H1 (cell line): Measurements from ENCODE around the gene MBNL1. TPM values are rescaled to one million over a fixed set of nuclear protein-coding genes. Genes with fewer than 3 reads are reported as not detected.

ENCODE experiments used
- CTCF ChIA-PET: fragments of 300-600 bp; sonication (Branson Sonifier 250); formaldehyde crosslinking; loops from one replicate; lab custom pipeline; 2021; ENCODE audit not compliant: partially characterized antibody; lab: Charles Lee
- POLR2A ChIA-PET: fragments of 300-600 bp; sonication (Branson Sonifier 250); formaldehyde crosslinking; loops from one replicate; lab custom pipeline; 2021; ENCODE audit warnings: inconsistent platforms; ENCODE audit not compliant: partially characterized antibody; lab: Charles Lee
- DNase-seq, 2 experiments: peaks; one replicate each; pipeline versions ENCODE4 v3.0.0 to v3.0.0-alpha.2; 2010 to 2022; ENCODE audit warnings: low spot score in 2 of 2, low read depth in 1 of 2, mixed read lengths in 1 of 2
- FAIRE-seq: peaks from 2 replicates; lab custom pipeline; 2011; peaks lifted over from hg19 to GRCh38; lab: Jason Lieb, UNC
- H2AFZ ChIP-seq: 2 replicates; pipeline ENCODE4 v1.8.1; 2012; ENCODE audit warnings: low read length, inconsistent platforms
- H2AK5ac ChIP-seq: 2 replicates; pipeline ENCODE4 v1.6.1; 2013; ENCODE audit warnings: low read depth, low read length
- H2BK120ac ChIP-seq: replicated peaks from 2 replicates; pipeline ENCODE3; 2013; ENCODE audit warnings: low read depth, low read length, inconsistent platforms
- H2BK12ac ChIP-seq: 2 replicates; pipeline ENCODE4 v1.6.1; 2013; ENCODE audit warnings: low read depth, low read length
- H2BK15ac ChIP-seq: 2 replicates; pipeline ENCODE4 v1.6.1; 2013; ENCODE audit warnings: low read length
- H2BK20ac ChIP-seq: 2 replicates; pipeline ENCODE4 v1.6.1; 2013; ENCODE audit warnings: low read length
- H2BK5ac ChIP-seq: 2 replicates; pipeline ENCODE4 v1.6.1; 2013; ENCODE audit warnings: low read depth, low read length
- H3K14ac ChIP-seq: 2 replicates; pipeline ENCODE4 v1.6.1; 2013; ENCODE audit warnings: inconsistent platforms; ENCODE audit not compliant: insufficient read length
- H3K18ac ChIP-seq: 2 replicates; pipeline ENCODE4 v1.6.1; 2013; ENCODE audit warnings: low read length; ENCODE audit errors: extremely low read depth
- H3K23ac ChIP-seq: 2 replicates; pipeline ENCODE4 v1.6.1; 2013; ENCODE audit warnings: inconsistent platforms; ENCODE audit not compliant: insufficient read length
- H3K23me2 ChIP-seq: 2 replicates; pipeline ENCODE4 v1.6.1; 2013; ENCODE audit warnings: low read depth, low read length
- H3K27ac ChIP-seq: 2 replicates; pipeline ENCODE4 v1.6.1; 2011; ENCODE audit warnings: low read depth, low read length, inconsistent platforms
- H3K27me3 ChIP-seq, 4 experiments: replicated peaks in 1 of 4; 1 replicate in 1 of 4; 2 replicates in 3 of 4; pipeline versions ENCODE4 v1.6.1 to v1.8.1; 2011 to 2013; ENCODE audit warnings: low read length in 3 of 4, mild to moderate bottlenecking in 3 of 4, inconsistent platforms in 2 of 4, mixed read lengths in 2 of 4, moderate library complexity in 1 of 4; ENCODE audit not compliant: control insufficient read depth in 3 of 4, insufficient read depth in 3 of 4; ENCODE audit errors: extremely low read depth in 1 of 4
- H3K36me3 ChIP-seq, 4 experiments: 2 replicates each; pipeline versions ENCODE4 v1.6.1 to v1.8.1; 2011 to 2013; ENCODE audit warnings: mild to moderate bottlenecking in 4 of 4, low read length in 3 of 4, moderate library complexity in 2 of 4, control low read depth in 1 of 4, inconsistent platforms in 1 of 4; ENCODE audit not compliant: insufficient read depth in 4 of 4, control insufficient read depth in 2 of 4
- H3K4ac ChIP-seq: replicated peaks from 2 replicates; pipeline ENCODE3; 2013; ENCODE audit warnings: low read length, low read depth, mixed read lengths, inconsistent platforms; ENCODE audit not compliant: insufficient read length
- H3K4me1 ChIP-seq, 4 experiments: replicated peaks in 1 of 4; 1 replicate in 1 of 4; 2 replicates in 3 of 4; pipeline versions ENCODE4 v1.6.1 to v1.8.1; 2011 to 2013; ENCODE audit warnings: low read length in 3 of 4, inconsistent platforms in 2 of 4, mixed read lengths in 1 of 4; ENCODE audit not compliant: insufficient read depth in 4 of 4, control insufficient read depth in 3 of 4
- H3K4me2 ChIP-seq, 2 experiments: 2 replicates each; pipeline versions ENCODE4 v1.6.1 to v1.8.1; 2011 to 2013; ENCODE audit warnings: low read depth in 2 of 2, low read length in 2 of 2, control low read depth in 1 of 2, inconsistent platforms in 1 of 2, mild to moderate bottlenecking in 1 of 2; ENCODE audit not compliant: insufficient read depth in 1 of 2
- H3K4me3 ChIP-seq, 4 experiments: fragments of 200-600, 300-600 bp in 1 of 4; sonication (generic), shearing (Covaris generic), sonication (Bioruptor Twin) in 1 of 4; 2 replicates each; pipeline versions ENCODE4 v1.5.1 to v1.8.1; 2011 to 2016; ENCODE audit warnings: low read length in 4 of 4, low read depth in 3 of 4, control low read depth in 2 of 4, inconsistent platforms in 2 of 4, mild to moderate bottlenecking in 2 of 4, mixed read lengths in 1 of 4, moderate library complexity in 1 of 4; ENCODE audit not compliant: insufficient read depth in 2 of 4; ENCODE audit errors: extremely low read depth in 1 of 4
- H3K56ac ChIP-seq: replicated peaks from 2 replicates; pipeline ENCODE3; 2013; ENCODE audit warnings: low read depth, mild to moderate bottlenecking, mixed read lengths, low read length, inconsistent platforms; ENCODE audit not compliant: insufficient read length
- H3K79me1 ChIP-seq: 2 replicates; pipeline ENCODE4 v1.6.1; 2013; ENCODE audit warnings: low read depth, low read length, control low read depth
- H3K79me2 ChIP-seq, 2 experiments: 2 replicates each; pipeline versions ENCODE4 v1.6.1 to v1.8.1; 2012 to 2013; ENCODE audit warnings: low read length in 2 of 2, mild to moderate bottlenecking in 2 of 2, inconsistent platforms in 1 of 2; ENCODE audit not compliant: insufficient read depth in 2 of 2, control insufficient read depth in 1 of 2
- H3K9ac ChIP-seq, 4 experiments: replicated peaks in 1 of 4; 1 replicate in 1 of 4; 2 replicates in 3 of 4; pipeline versions ENCODE4 v1.6.1 to v1.8.1; 2011 to 2013; ENCODE audit warnings: low read depth in 3 of 4, low read length in 3 of 4, control low read depth in 2 of 4, mild to moderate bottlenecking in 2 of 4, moderate library complexity in 2 of 4, inconsistent platforms in 1 of 4; ENCODE audit errors: extremely low read depth in 1 of 4
- H3K9me3 ChIP-seq, 2 experiments: 2 replicates each; pipeline versions ENCODE4 v1.6.1 to v1.8.1; 2012 to 2013; ENCODE audit warnings: mild to moderate bottlenecking in 2 of 2, moderate library complexity in 2 of 2, control low read depth in 1 of 2, inconsistent platforms in 1 of 2, low read depth in 1 of 2, low read length in 1 of 2, mixed read lengths in 1 of 2; ENCODE audit not compliant: insufficient read depth in 2 of 2
- H4K20me1 ChIP-seq, 2 experiments: replicated peaks in 1 of 2; 2 replicates each; pipeline versions ENCODE3 to v1.8.1; 2011 to 2013; ENCODE audit warnings: inconsistent platforms in 2 of 2, low read length in 2 of 2, mild to moderate bottlenecking in 1 of 2; ENCODE audit not compliant: insufficient read depth in 2 of 2, control insufficient read depth in 1 of 2
- H4K5ac ChIP-seq: 2 replicates; pipeline ENCODE4 v1.6.1; 2013; ENCODE audit warnings: low read length, low read depth, mixed read lengths, inconsistent platforms; ENCODE audit not compliant: insufficient read length
- H4K8ac ChIP-seq: 2 replicates; pipeline ENCODE4 v1.8.0; 2013; ENCODE audit warnings: mild to moderate bottlenecking, moderate library complexity, low read length, inconsistent platforms; ENCODE audit not compliant: insufficient read depth; ENCODE audit errors: extremely low read depth
- H4K91ac ChIP-seq: replicated peaks from 2 replicates; pipeline ENCODE3; 2013; ENCODE audit warnings: low read length, mixed read lengths, inconsistent platforms; ENCODE audit not compliant: insufficient read length
- BCL11A ChIP-seq, 2 experiments: IDR thresholded peaks; one replicate each; pipeline ENCODE4 v1.6.1; 2011; ENCODE audit warnings: low read depth in 2 of 2, low read length in 2 of 2, mild to moderate bottlenecking in 2 of 2
- CTBP2 ChIP-seq: IDR thresholded peaks from 2 replicates; pipeline ENCODE4 v1.7.0; 2011; ENCODE audit warnings: borderline replicate concordance, mild to moderate bottlenecking, moderate library complexity, mixed read lengths, low read length; ENCODE audit not compliant: insufficient read depth, insufficient read length
- EP300 ChIP-seq, 2 experiments: IDR thresholded peaks; 1 replicate in 1 of 2; 2 replicates in 1 of 2; pipeline ENCODE4 v1.6.1; 2011 to 2012; ENCODE audit warnings: low read depth in 2 of 2, low read length in 2 of 2, mild to moderate bottlenecking in 2 of 2, borderline replicate concordance in 1 of 2, inconsistent platforms in 1 of 2, moderate library complexity in 1 of 2
- EZH2 ChIP-seq: fragments of 200-600 bp; sonication (generic); IDR thresholded peaks from 2 replicates; pipeline ENCODE4 v1.7.1; 2012; ENCODE audit warnings: low read depth, mild to moderate bottlenecking, moderate library complexity, low read length, inconsistent platforms; ENCODE audit not compliant: severe bottlenecking
- SAP30 ChIP-seq: fragments of 300-600 bp; sonication (generic); IDR thresholded peaks from 2 replicates; pipeline ENCODE4 v1.7.1; 2012; ENCODE audit warnings: low read length, moderate library complexity, mild to moderate bottlenecking, inconsistent platforms; ENCODE audit not compliant: insufficient read depth, insufficient replicate concordance
- YY1 ChIP-seq: IDR thresholded peaks from 2 replicates; pipeline ENCODE4 v1.6.1; 2011; ENCODE audit warnings: low read depth, mild to moderate bottlenecking, low read length
- ZNF274 ChIP-seq: IDR thresholded peaks from 2 replicates; pipeline ENCODE4 v1.7.0; 2012; ENCODE audit warnings: low read length, borderline replicate concordance; ENCODE audit errors: extremely low read depth
- WGBS, 2 experiments: shearing (Covaris generic) in 1 of 2; methylation state at CpG; one replicate each; pipeline versions ENCODE4 v1.1.6 to v1.1.7; 2013 to 2015; ENCODE audit warnings: low lambda C conversion rate in 2 of 2, mixed read lengths in 2 of 2, inconsistent platforms in 1 of 2, low coverage in 1 of 2, missing lambda C conversion rate in 1 of 2; ENCODE audit not compliant: insufficient replicate concordance in 2 of 2, insufficient coverage in 1 of 2, insufficient read length in 1 of 2; ENCODE audit errors: extremely low coverage in 1 of 2, missing lambda C conversion rate in 1 of 2; 5-methylcytosine and 5-hydroxymethylcytosine counted together
- polyA plus RNA-seq, 7 experiments: library from polyadenylated mRNA; depleted of rRNA in 3 of 7; stranded (reverse) in 5 of 7; unstranded in 2 of 7; fragments of >200 nt in 5 of 7; fragments of 200-250 nt in 2 of 7; gene quantifications; 1 replicate in 5 of 7; 2 replicates in 1 of 7; 4 replicates in 1 of 7; pipeline versions ENCODE4 v1.2.1 to v1.2.3, GENCODE V29; 2011 to 2013; ENCODE audit warnings: missing spikeins in 2 of 7, mixed read lengths in 2 of 7
- total RNA-seq: library from RNA; stranded (reverse); fragmentation: NEBNext Ultra II Directional; extraction: Animal tissue kit (Norgen Biotek cat#: 25700); gene quantifications from 2 replicates; pipeline ENCODE4 v1.2.1, GENCODE V29; 2021

MBNL1 gene
- total and polyA plus RNA-seq, 2 of the 8 experiments (the other 6 are each of a cell fraction or from before 2014, with no cell fraction given) = 5.0 to 16.4 TPM

GRCh38 chr3:152325136-152325535, 56.4 kb downstream of the MBNL1 start:
- H2BK5ac ChIP-seq = no peak overlapping the region
- H3K36me3 ChIP-seq = no peaks in the 10 kb centered on the region
- H3K4me2 ChIP-seq = no peak overlapping the region
- no peaks in the 10 kb centered on the region for H3K9me3 ChIP-seq
- H3K56ac ChIP-seq = no peak overlapping the region
- no peak overlapping the region for H2AK5ac ChIP-seq
- no peak for TF ChIP-seq CTBP2
- no peak for TF ChIP-seq EP300 (IDR thresholded peaks at IDR 0.05; ENCODE audit: borderline replicate concordance in 1 of 2, low read depth in 2 of 2, low read length in 2 of 2)
- no peak for TF ChIP-seq BCL11A (IDR thresholded peaks at IDR 0.05; ENCODE audit: low read depth in 2 of 2, low read length in 2 of 2)
- TF ChIP-seq YY1 = no peak
- no peak for TF ChIP-seq EZH2
- no peak for TF ChIP-seq ZNF274
- no peak for TF ChIP-seq SAP30
- no peaks in the 10 kb centered on the region for H3K27me3 ChIP-seq
- H4K5ac ChIP-seq = no peak overlapping the region
- 86% methylated on average over 2 of the region's 2 CpGs; no CpG with 5 or more reads in 1 of the 2 experiments for WGBS, 2 experiments
- no peak overlapping the region for H4K91ac ChIP-seq
- FAIRE-seq = no peak
- H3K14ac ChIP-seq = no peak overlapping the region
- POLR2A ChIA-PET = no interaction called here
- no peak overlapping the region for H3K23ac ChIP-seq
- no peak for DNase-seq
- no peak overlapping the region for H2BK120ac ChIP-seq
- no peak overlapping the region for H3K27ac ChIP-seq
- CTCF ChIA-PET = no interaction called here
- no peak overlapping the region for H2BK20ac ChIP-seq
- no peak overlapping the region for H3K4ac ChIP-seq
- no peaks in the 10 kb centered on the region for H3K4me1 ChIP-seq
- H3K79me2 ChIP-seq = peaks cover 0 to 37% of the 10 kb centered on the region in 2 experiments; a peak in 2 of 4 replicates
- no peak overlapping the region for H4K8ac ChIP-seq
- no peak overlapping the region for H3K4me3 ChIP-seq
- H3K9ac ChIP-seq = no peak overlapping the region
- no peaks in the 10 kb centered on the region for H3K23me2 ChIP-seq
- no peak overlapping the region for H3K18ac ChIP-seq
- no peak overlapping the region for H2BK15ac ChIP-seq
- H2AFZ ChIP-seq = no peak overlapping the region
- no peaks in the 10 kb centered on the region for H4K20me1 ChIP-seq
- H2BK12ac ChIP-seq = no peak overlapping the region
- no peaks in the 10 kb centered on the region for H3K79me1 ChIP-seq
